GM18858 (cell line): ENCODE results near the gene TNFAIP1.

Experiments
- ATAC-seq: cut with Tn5 transposase; IDR thresholded peaks from one replicate; pipeline ENCODE4 v1.9.1; 2021; ENCODE audit not compliant: unreplicated experiment

TNFAIP1 gene

GRCh38 chr17:28394337-28395116 lies 59.0 kb downstream of the TNFAIP1 start:
- ATAC-seq: no peak

- no peak for ATAC-seq
These were observed 59.9 kb downstream of the TNFAIP1 start for GRCh38 chr17:28395426-28395825.

GRCh38 chr17:28395968-28396367 lies 60.4 kb downstream of the TNFAIP1 start:
- ATAC-seq: no peak
